HG03025 (cell line): ENCODE data around the gene KIAA1671.
"Not testable (repeated sequence)": the region's sequence is repeated elsewhere in the genome, so short reads cannot be mapped to it uniquely, and the experiment has no call there.

ENCODE experiments used
- ATAC-seq: cut with Tn5 transposase; IDR thresholded peaks from one replicate; pipeline ENCODE4 v1.9.1; 2021; ENCODE audit warnings: mild to moderate bottlenecking, moderate library complexity; ENCODE audit not compliant: unreplicated experiment, low FRiP score

KIAA1671 gene

GRCh38 chr22:25161916-25162530 is 209.5 kb downstream of the KIAA1671 start:
- no peak for ATAC-seq

GRCh38 chr22:25162561-25162960 is 210.0 kb downstream of the KIAA1671 start:
- ATAC-seq: no peak

GRCh38 chr22:25165785-25166184 is 213.3 kb downstream of the KIAA1671 start:
- ATAC-seq: no peak

- ATAC-seq: no peak
Measured at GRCh38 chr22:25166266-25167040, 213.9 kb downstream of the KIAA1671 start.

- no peak for ATAC-seq
Measured at GRCh38 chr22:25167082-25167481, 214.6 kb downstream of the KIAA1671 start.

- no peak for ATAC-seq
Measured at GRCh38 chr22:25167834-25168601, 215.5 kb downstream of the KIAA1671 start.

GRCh38 chr22:25169278-25170031 is 216.9 kb downstream of the KIAA1671 start:
- ATAC-seq: no peak

GRCh38 chr22:25170426-25170980 is 218.0 kb downstream of the KIAA1671 start:
- no peak for ATAC-seq

- no peak for ATAC-seq
Measured at GRCh38 chr22:25172153-25172552, 219.6 kb downstream of the KIAA1671 start.

GRCh38 chr22:25174156-25174887 is 221.8 kb downstream of the KIAA1671 start:
- no peak for ATAC-seq

GRCh38 chr22:25174888-25175411 is 222.4 kb downstream of the KIAA1671 start:
- no peak for ATAC-seq

- no peak for ATAC-seq
Measured at GRCh38 chr22:25176175-25176574, 223.7 kb downstream of the KIAA1671 start.

- no peak for ATAC-seq
Measured at GRCh38 chr22:25176799-25177198, 224.3 kb downstream of the KIAA1671 start.

- ATAC-seq: no peak
Measured at GRCh38 chr22:25177226-25177625, 224.7 kb downstream of the KIAA1671 start.

GRCh38 chr22:25177895-25178294 is 225.4 kb downstream of the KIAA1671 start:
- no peak for ATAC-seq

GRCh38 chr22:25178348-25178747 is 225.8 kb downstream of the KIAA1671 start:
- not testable (repeated sequence) for ATAC-seq

- not testable (repeated sequence) for ATAC-seq
Measured at GRCh38 chr22:25178869-25179631, 226.5 kb downstream of the KIAA1671 start.
